Endothelial cell of umbilical vein (primary cell): ENCODE data around the gene PPIL6. TPM values are rescaled to one million over a fixed set of nuclear protein-coding genes. Genes with fewer than 3 reads are reported as not detected.

Experiments used
- BruUV-seq: library from RNA; stranded (reverse); fragments of 400-500 nt; replicated peaks from 2 replicates; lab custom pipeline; 2021; lab: Mats Ljungman, UMichigan
- CTCF ChIA-PET: fragments of 300-600, 350-600 bp; sonication (Branson Sonifier 250); formaldehyde crosslinking; loops from one replicate; lab custom pipeline; 2021; ENCODE audit warnings: antibody characterized with exemption, inconsistent platforms; lab: Charles Lee
- POLR2A ChIA-PET: fragments of 300-600, 350-600 bp; sonication (Branson Sonifier 250); formaldehyde crosslinking; loops from one replicate; lab custom pipeline; 2021; ENCODE audit warnings: antibody characterized with exemption, inconsistent platforms; lab: Charles Lee
- DNase-seq: peaks from one replicate; pipeline ENCODE4 v3.0.0-alpha.2; 2011; ENCODE audit warnings: low read depth, low spot score
- FAIRE-seq: peaks from 2 replicates; lab custom pipeline; 2011; peaks lifted over from hg19 to GRCh38; lab: Jason Lieb, UNC
- H2AFZ ChIP-seq: 2 replicates; pipeline ENCODE4 v1.6.0; 2012; ENCODE audit warnings: low read depth, low read length, control low read depth, inconsistent platforms
- H3K27ac ChIP-seq: 2 replicates; pipeline ENCODE4 v1.5.1; 2011; ENCODE audit warnings: low read depth, mild to moderate bottlenecking, control low read depth, low read length, moderate library complexity; ENCODE audit not compliant: insufficient read depth
- H3K27me3 ChIP-seq, 2 experiments: 2 replicates each; pipeline versions ENCODE4 v1.6.0 to v1.6.1; 2011; ENCODE audit warnings: low read length in 2 of 2, mixed read lengths in 1 of 2; ENCODE audit not compliant: control insufficient read depth in 2 of 2, insufficient read depth in 2 of 2
- H3K36me3 ChIP-seq, 2 experiments: 2 replicates in 1 of 2; 3 replicates in 1 of 2; pipeline ENCODE4 v1.5.1; 2011; ENCODE audit warnings: low read length in 2 of 2, mild to moderate bottlenecking in 1 of 2, moderate library complexity in 1 of 2; ENCODE audit not compliant: control insufficient read depth in 2 of 2, insufficient read depth in 2 of 2; ENCODE audit errors: extremely low read depth in 1 of 2
- H3K4me1 ChIP-seq: 3 replicates; pipeline ENCODE4 v1.5.1; 2011; ENCODE audit warnings: mild to moderate bottlenecking, low read length; ENCODE audit not compliant: control insufficient read depth, insufficient read depth; ENCODE audit errors: extremely low read depth
- H3K4me2 ChIP-seq: 2 replicates; pipeline ENCODE4 v1.6.1; 2011; ENCODE audit warnings: low read length, control low read depth, mixed read lengths; ENCODE audit not compliant: insufficient read depth
- H3K4me3 ChIP-seq, 3 experiments: fragments of 200-600 bp in 1 of 3; sonication (generic), shearing (Covaris generic) in 1 of 3; replicated peaks in 1 of 3; 2 replicates each; pipeline ENCODE4 v1.5.1; 2011 to 2016; ENCODE audit warnings: control low read depth in 3 of 3, low read length in 3 of 3, mild to moderate bottlenecking in 2 of 3, inconsistent platforms in 1 of 3, low read depth in 1 of 3, moderate library complexity in 1 of 3; ENCODE audit not compliant: insufficient read depth in 1 of 3
- H3K79me2 ChIP-seq: 2 replicates; pipeline ENCODE4 v1.6.0; 2012; ENCODE audit warnings: low read length, inconsistent platforms; ENCODE audit not compliant: control insufficient read depth, insufficient read depth
- H3K9ac ChIP-seq: replicated peaks from 2 replicates; pipeline ENCODE3; 2011; ENCODE audit warnings: low read length, control low read depth; ENCODE audit not compliant: insufficient read depth; ENCODE audit errors: extremely low read depth
- H3K9me1 ChIP-seq: replicated peaks from 3 replicates; pipeline ENCODE4 v1.6.0; 2011; ENCODE audit warnings: mild to moderate bottlenecking, low read length; ENCODE audit not compliant: control insufficient read depth, insufficient read depth; ENCODE audit errors: extremely low read depth
- H3K9me3 ChIP-seq: replicated peaks from 2 replicates; pipeline ENCODE4 v1.5.1; 2012; ENCODE audit warnings: low read length, inconsistent platforms; ENCODE audit not compliant: control insufficient read depth, insufficient read depth
- H4K20me1 ChIP-seq: replicated peaks from 2 replicates; pipeline ENCODE3; 2011; ENCODE audit warnings: mild to moderate bottlenecking, low read length; ENCODE audit not compliant: control insufficient read depth, insufficient read depth; ENCODE audit errors: extremely low read depth
- EZH2 ChIP-seq: IDR thresholded peaks from 2 replicates; pipeline ENCODE4 v1.6.1; 2012; ENCODE audit warnings: borderline replicate concordance, low read depth, mild to moderate bottlenecking, moderate library complexity, low read length, inconsistent platforms; ENCODE audit not compliant: severe bottlenecking
- FOS ChIP-seq: IDR thresholded peaks from 2 replicates; pipeline ENCODE4 v1.6.1; 2011; ENCODE audit warnings: mild to moderate bottlenecking, low read length, moderate library complexity, borderline replicate concordance; ENCODE audit not compliant: insufficient read depth
- GATA2 ChIP-seq: IDR thresholded peaks from 2 replicates; pipeline ENCODE4 v1.7.0; 2011; ENCODE audit warnings: low read depth, mild to moderate bottlenecking, moderate library complexity, mixed read lengths, low read length; ENCODE audit not compliant: insufficient read length, insufficient read depth
- JUN ChIP-seq: IDR thresholded peaks from 2 replicates; pipeline ENCODE4 v1.6.1; 2011; ENCODE audit warnings: borderline replicate concordance, low read depth; ENCODE audit not compliant: insufficient read length, insufficient read depth
- MYC ChIP-seq: IDR thresholded peaks from one replicate; pipeline ENCODE4 v1.6.1; 2011; ENCODE audit warnings: mild to moderate bottlenecking, low read depth, low read length
- POLR2A ChIP-seq: IDR thresholded peaks from 2 replicates; pipeline ENCODE4 v1.6.1; 2012; ENCODE audit warnings: low read depth, mild to moderate bottlenecking, control low read depth, low read length
- POLR2AphosphoS5 ChIP-seq: IDR thresholded peaks from 2 replicates; pipeline ENCODE4 v1.6.1; 2012; ENCODE audit warnings: low read depth, mild to moderate bottlenecking, control low read depth, low read length, moderate library complexity; ENCODE audit not compliant: insufficient read depth
- dilution Hi-C: fragments of 300-500 bp; cut with MboI; formaldehyde crosslinking; loops from one replicate; pipeline ENCODE4 v1.15.0; 2019; ENCODE audit warnings: low sequenced_read_pairs; ENCODE audit not compliant: extremely low pct_ligation_motif_present
- intact Hi-C: fragments of 100-400 bp; cut with micrococcal nuclease; formaldehyde crosslinking; loops from one replicate; pipeline ENCODE4 v1.10.0; 2022
- polyA plus RNA-seq, 4 experiments: library from polyadenylated mRNA; depleted of rRNA in 3 of 4; stranded (reverse) in 3 of 4; unstranded in 1 of 4; fragments of >200 nt; gene quantifications; 2 replicates each; pipeline versions ENCODE4 v1.2.1 to v1.2.3, GENCODE V29; 2011 to 2012; ENCODE audit warnings: missing spikeins in 1 of 4
- total RNA-seq: library from RNA; stranded (reverse); gene quantifications from 2 replicates; pipeline ENCODE4 v1.2.3, GENCODE V29; 2021
- TF ChIP-seq, protein P1 (sequence below), 2 donors: IDR thresholded peaks; 1 replicate in 1 of 2; 2 replicates in 1 of 2; pipeline ENCODE4 v1.5.1; 2011; ENCODE audit warnings: low read length in 2 of 2, mild to moderate bottlenecking in 2 of 2, moderate library complexity in 2 of 2, control low read depth in 1 of 2, inconsistent platforms in 1 of 2, low read depth in 1 of 2; ENCODE audit not compliant: insufficient read depth in 1 of 2; ENCODE audit errors: extremely low read depth in 1 of 2
- TF ChIP-seq, protein P2 (sequence below): IDR thresholded peaks from 2 replicates; pipeline ENCODE4 v1.6.1; 2011; ENCODE audit not compliant: insufficient read depth, insufficient read length

PPIL6 gene
- total and polyA plus RNA-seq, 2 donors (not counting 3 experiments of a cell fraction or from before 2014, with no cell fraction given), result 0.11 to 0.33 TPM

DNA sequence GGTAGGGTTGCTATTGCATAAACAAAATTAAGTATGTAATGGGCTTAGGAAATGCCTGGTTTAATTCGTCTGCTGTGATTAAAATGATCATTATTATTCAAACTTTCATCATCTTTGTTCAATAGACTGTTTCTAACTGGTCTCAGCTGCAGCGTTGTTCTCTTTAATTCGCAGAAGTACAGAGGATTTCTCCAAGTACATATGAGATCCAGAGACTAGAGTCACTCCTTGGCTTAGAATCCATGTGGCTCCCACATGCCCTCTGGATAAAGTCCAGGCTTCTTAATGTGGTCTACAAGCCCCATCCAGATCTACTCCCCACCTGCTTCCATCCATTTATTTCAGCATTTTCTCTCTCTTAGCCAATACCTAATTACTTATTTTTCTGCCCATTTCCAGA, 43.7 kb upstream of the PPIL6 start:
- ChIA-PET CTCF (interaction anchor here (2.0 kb wide), 1 partner anchor 296 kb away, joined by 5 read pairs; no protein-coding TSS in a partner anchor), POLR2A (no interaction called here)
- no TSS peak for BruUV-seq
- no peaks in the 10 kb centered on the region for H3K9me3 ChIP-seq
- peak; percentile 6 for DNase-seq
- no peaks in the 10 kb centered on the region for H3K9me1 ChIP-seq
- dilution Hi-C loops (no loop called here), intact Hi-C loops (loop anchor here (5.0 kb wide), 1 partner anchor 42 kb away; the partner anchor contains the start of genes PPIL6 and SMPD2)
- H3K9ac ChIP-seq, result no peak overlapping the region
- H3K4me3 ChIP-seq, result no peak overlapping the region
- peak overlapping the region; percentile 97 for H2AFZ ChIP-seq
- peaks cover 8 to 13% of the 10 kb centered on the region in 2 experiments for H3K27me3 ChIP-seq
- peaks cover 24% of the 10 kb centered on the region for H3K4me1 ChIP-seq
- no peak for FAIRE-seq
- H3K36me3 ChIP-seq, result peaks cover 0 to 3% of the 10 kb centered on the region in 2 experiments
- TF ChIP-seq FOS (no peak), POLR2A (no peak), EZH2 (no peak), JUN (no peak), GATA2 (no peak), MYC (no peak), POLR2AphosphoS5 (no peak)
- TF ChIP-seq, protein P1, sequence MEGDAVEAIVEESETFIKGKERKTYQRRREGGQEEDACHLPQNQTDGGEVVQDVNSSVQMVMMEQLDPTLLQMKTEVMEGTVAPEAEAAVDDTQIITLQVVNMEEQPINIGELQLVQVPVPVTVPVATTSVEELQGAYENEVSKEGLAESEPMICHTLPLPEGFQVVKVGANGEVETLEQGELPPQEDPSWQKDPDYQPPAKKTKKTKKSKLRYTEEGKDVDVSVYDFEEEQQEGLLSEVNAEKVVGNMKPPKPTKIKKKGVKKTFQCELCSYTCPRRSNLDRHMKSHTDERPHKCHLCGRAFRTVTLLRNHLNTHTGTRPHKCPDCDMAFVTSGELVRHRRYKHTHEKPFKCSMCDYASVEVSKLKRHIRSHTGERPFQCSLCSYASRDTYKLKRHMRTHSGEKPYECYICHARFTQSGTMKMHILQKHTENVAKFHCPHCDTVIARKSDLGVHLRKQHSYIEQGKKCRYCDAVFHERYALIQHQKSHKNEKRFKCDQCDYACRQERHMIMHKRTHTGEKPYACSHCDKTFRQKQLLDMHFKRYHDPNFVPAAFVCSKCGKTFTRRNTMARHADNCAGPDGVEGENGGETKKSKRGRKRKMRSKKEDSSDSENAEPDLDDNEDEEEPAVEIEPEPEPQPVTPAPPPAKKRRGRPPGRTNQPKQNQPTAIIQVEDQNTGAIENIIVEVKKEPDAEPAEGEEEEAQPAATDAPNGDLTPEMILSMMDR (IDR thresholded peaks at IDR 0.05; ENCODE audit: extremely low read depth in 1 of 2, insufficient read depth in 1 of 2, low read depth in 1 of 2, low read length in 2 of 2), result no peak
- TF ChIP-seq, protein P2, sequence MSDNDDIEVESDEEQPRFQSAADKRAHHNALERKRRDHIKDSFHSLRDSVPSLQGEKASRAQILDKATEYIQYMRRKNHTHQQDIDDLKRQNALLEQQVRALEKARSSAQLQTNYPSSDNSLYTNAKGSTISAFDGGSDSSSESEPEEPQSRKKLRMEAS, result no peak
- H3K79me2 ChIP-seq, result peaks cover 31% of the 10 kb centered on the region
- H3K4me2 ChIP-seq, result no peak overlapping the region
- no peaks in the 10 kb centered on the region for H4K20me1 ChIP-seq
- no peak overlapping the region for H3K27ac ChIP-seq
